ENCODE data around the gene TAF1D.

- TF ChIP-seq POLR2AphosphoS5 (IDR thresholded peaks at IDR 0.05; ENCODE audit: borderline replicate concordance, low read depth, low read length) (no peak), EZH2 (IDR thresholded peaks at IDR 0.05) (no peak), FOXP2 (optimal IDR thresholded peaks at IDR 0.05; ENCODE audit: control extremely low read depth, extremely low read length, insufficient read depth) (no peak)
Measured at GRCh38 chr11:93724089-93724488, 17.2 kb downstream of the TAF1D start.

Measured in SK-N-MC (cell line).